K562 (cell line): ENCODE data around the gene CT47B1. TPM values are rescaled to one million over a fixed set of nuclear protein-coding genes. Genes with fewer than 3 reads are reported as not detected.

Experiments used
- ATAC-seq: fragments of 200-7000 bp; cut with Tn5 transposase; 3 replicates; pipeline ENCODE4 v1.9.1; 2020; ENCODE audit warnings: moderate library complexity
- BruUV-seq: library from RNA; stranded (reverse); fragments of 400-500 nt; replicated peaks from 2 replicates; lab custom pipeline; 2021; lab: Mats Ljungman, UMichigan
- CTCF ChIA-PET: fragments of 300-600 bp; formaldehyde crosslinking; extraction: SDS; loops from one replicate; lab custom pipeline; 2021; ENCODE audit warnings: low intra/inter-chr PET ratio; lab: Yijun Ruan, JAX
- POLR2A ChIA-PET: fragments of 300-600, 350-650 bp; sonication (Branson Sonifier 250); formaldehyde crosslinking; extraction: SDS; loops from one replicate; lab custom pipeline; 2021; ENCODE audit warnings: antibody characterized with exemption, inconsistent platforms; lab: Yijun Ruan, JAX
- DNase-seq, 4 experiments: peaks; one replicate each; pipeline versions ENCODE4 v3.0.0 to v3.0.0-alpha.2; 2011 to 2018; ENCODE audit warnings: low spot score in 3 of 4, mixed read lengths in 3 of 4; ENCODE audit errors: extremely low read depth in 1 of 4
- FAIRE-seq: peaks from 2 replicates; lab custom pipeline; 2011; peaks lifted over from hg19 to GRCh38; lab: Jason Lieb, UNC
- H2AFZ ChIP-seq: 2 replicates; pipeline ENCODE4 v1.6.0; 2011; ENCODE audit warnings: low read depth, low read length, control low read depth, inconsistent platforms
- H3K27ac ChIP-seq: fragments of 200-600 bp; 3 replicates; pipeline ENCODE4 v1.8.0; 2011; ENCODE audit warnings: low read depth, mild to moderate bottlenecking, control low read depth, inconsistent platforms, low read length, moderate library complexity, mixed read lengths; ENCODE audit errors: extremely low read depth
- H3K27me3 ChIP-seq, 2 experiments: fragments of 300-600 bp in 1 of 2; 2 replicates in 1 of 2; 3 replicates in 1 of 2; pipeline versions ENCODE4 v1.6.0 to v1.8.0; 2011; ENCODE audit warnings: inconsistent platforms in 2 of 2, low read length in 2 of 2, mild to moderate bottlenecking in 1 of 2, mixed read lengths in 1 of 2, moderate library complexity in 1 of 2; ENCODE audit not compliant: control insufficient read depth in 2 of 2, insufficient read depth in 2 of 2
- H3K36me3 ChIP-seq: fragments of 300-600 bp; 3 replicates; pipeline ENCODE4 v1.8.0; 2011; ENCODE audit warnings: mild to moderate bottlenecking, low read length, inconsistent platforms; ENCODE audit not compliant: control insufficient read depth, insufficient read depth
- H3K4me1 ChIP-seq, 2 experiments: fragments of 200-600 bp in 1 of 2; replicated peaks in 1 of 2; 2 replicates in 1 of 2; 3 replicates in 1 of 2; pipeline versions ENCODE4 v1.5.1 to v1.8.0; 2011; ENCODE audit warnings: inconsistent platforms in 2 of 2, low read length in 2 of 2, mild to moderate bottlenecking in 1 of 2, mixed read lengths in 1 of 2, moderate library complexity in 1 of 2; ENCODE audit not compliant: control insufficient read depth in 2 of 2, insufficient read depth in 2 of 2
- H3K4me2 ChIP-seq: 2 replicates; pipeline ENCODE4 v1.6.1; 2011; ENCODE audit warnings: low read length, control low read depth, inconsistent platforms, mixed read lengths; ENCODE audit not compliant: insufficient read depth
- H3K4me3 ChIP-seq: fragments of 200-600 bp; sonication (generic), shearing (Covaris generic); 2 replicates; pipeline ENCODE4 v1.5.1; 2016; ENCODE audit warnings: control low read depth, inconsistent platforms
- H3K79me2 ChIP-seq: fragments of 200-600 bp; 3 replicates; pipeline ENCODE4 v1.8.0; 2011; ENCODE audit warnings: low read length, inconsistent platforms; ENCODE audit not compliant: control insufficient read depth, insufficient read depth
- H3K9ac ChIP-seq, 2 experiments: 2 replicates each; pipeline versions ENCODE4 v1.6.0 to v1.6.1; 2011; ENCODE audit warnings: low read depth in 2 of 2, low read length in 2 of 2, control low read depth in 1 of 2, inconsistent platforms in 1 of 2, mild to moderate bottlenecking in 1 of 2, mixed read lengths in 1 of 2; ENCODE audit not compliant: insufficient read depth in 1 of 2
- H3K9me1 ChIP-seq: one replicate; pipeline ENCODE4 v1.6.0; 2011; ENCODE audit warnings: inconsistent platforms, mild to moderate bottlenecking, low read length, moderate library complexity; ENCODE audit not compliant: control insufficient read depth, insufficient read depth
- H3K9me3 ChIP-seq: replicated peaks from 2 replicates; pipeline ENCODE4 v1.5.1; 2011; ENCODE audit warnings: low read depth, low read length, inconsistent platforms; ENCODE audit not compliant: control insufficient read depth, insufficient read depth
- H4K20me1 ChIP-seq: replicated peaks from 2 replicates; pipeline ENCODE4 v1.6.1; 2011; ENCODE audit warnings: low read length, inconsistent platforms, mixed read lengths; ENCODE audit not compliant: control insufficient read depth, insufficient read depth
- ATF1 ChIP-seq, 2 experiments: fragments of 450-650 bp in 1 of 2; IDR thresholded peaks; 2 replicates each; pipeline ENCODE4 v1.6.1; 2016; ENCODE audit warnings: missing compliant biosample characterization in 1 of 2, missing genetic modification characterization in 1 of 2
- CBFB ChIP-seq: sonication (generic); formaldehyde crosslinking; IDR thresholded peaks from 2 replicates; pipeline ENCODE4 v1.4.0; 2020; ENCODE audit warnings: mild to moderate bottlenecking, missing genetic modification reagents
- CBX5 ChIP-seq: IDR thresholded peaks from 2 replicates; pipeline ENCODE4 v1.6.1; 2014; ENCODE audit warnings: low read depth, borderline replicate concordance
- CGGBP1 ChIP-seq: fragments of 250-450 bp; sonication (Bioruptor Pico); IDR thresholded peaks from 2 replicates; pipeline ENCODE4 v1.9.0; 2021; ENCODE audit warnings: mild to moderate bottlenecking
- EWSR1 ChIP-seq: fragments of 450-650 bp; IDR thresholded peaks from 2 replicates; pipeline ENCODE4 v1.6.1; 2018; ENCODE audit warnings: borderline replicate concordance, mild to moderate bottlenecking, low read depth, moderate library complexity; ENCODE audit not compliant: partially characterized antibody
- FOXP4 ChIP-seq: sonication (generic); formaldehyde crosslinking; IDR thresholded peaks from 2 replicates; pipeline ENCODE4 v1.8.0; 2022; ENCODE audit warnings: mild to moderate bottlenecking, missing genetic modification reagents, borderline replicate concordance
- HDAC6 ChIP-seq: IDR thresholded peaks from 2 replicates; pipeline ENCODE4 v1.6.1; 2012; ENCODE audit warnings: low read depth, mild to moderate bottlenecking, control low read depth, inconsistent platforms, low read length, moderate library complexity
- HNRNPK ChIP-seq: fragments of 200-400 bp; formaldehyde crosslinking; IDR thresholded peaks from one replicate; pipeline ENCODE4 v1.6.1; 2018; ENCODE audit warnings: mild to moderate bottlenecking, low read depth, low read length; ENCODE audit not compliant: poor library complexity, severe bottlenecking
- KLF13 ChIP-seq: fragments of 450-650 bp; IDR thresholded peaks from 2 replicates; pipeline ENCODE4 v1.6.1; 2016; ENCODE audit warnings: missing genetic modification characterization, low read depth, mild to moderate bottlenecking, missing compliant biosample characterization, moderate library complexity, borderline replicate concordance
- NUFIP1 ChIP-seq: fragments of 450-650 bp; IDR thresholded peaks from 2 replicates; pipeline ENCODE4 v1.6.1; 2018; ENCODE audit not compliant: partially characterized antibody
- SNIP1 ChIP-seq: fragments of 450-650 bp; IDR thresholded peaks from 2 replicates; pipeline ENCODE4 v1.7.1; 2017; ENCODE audit warnings: low read depth, mild to moderate bottlenecking
- SUPT5H ChIP-seq: fragments of 450-650 bp; IDR thresholded peaks from 2 replicates; pipeline ENCODE4 v1.6.1; 2016
- TFE3 ChIP-seq: fragments of 450-650 bp; formaldehyde crosslinking; IDR thresholded peaks from 2 replicates; pipeline ENCODE4 v1.4.0; 2020; ENCODE audit warnings: mild to moderate bottlenecking, mixed read lengths
- VEZF1 ChIP-seq: fragments of 200-800 bp; sonication (Bioruptor generic); IDR thresholded peaks from 2 replicates; pipeline ENCODE4 v1.6.1; 2017; ENCODE audit warnings: missing genetic modification characterization, missing compliant biosample characterization
- YY1 ChIP-seq, 3 experiments: IDR thresholded peaks; 2 replicates each; pipeline ENCODE4 v1.6.1; 2011; ENCODE audit warnings: low read length in 2 of 3, mild to moderate bottlenecking in 2 of 3, moderate library complexity in 2 of 3, borderline replicate concordance in 1 of 3, control low read depth in 1 of 3, low read depth in 1 of 3; ENCODE audit not compliant: insufficient read depth in 3 of 3, insufficient replicate concordance in 2 of 3, control insufficient read depth in 1 of 3, insufficient read length in 1 of 3; ENCODE audit errors: extremely low read depth in 1 of 3
- ZNF134 ChIP-seq: fragments of 250-450 bp; sonication (Bioruptor Pico); conservative IDR thresholded peaks from 2 replicates; pipeline ENCODE4 v1.4.0; 2020
- ZNF217 ChIP-seq: sonication (generic); formaldehyde crosslinking; IDR thresholded peaks from 2 replicates; pipeline ENCODE4 v1.8.0; 2022; ENCODE audit warnings: mild to moderate bottlenecking, missing genetic modification reagents
- ZNF232 ChIP-seq: sonication (generic); formaldehyde crosslinking; IDR thresholded peaks from 2 replicates; pipeline ENCODE4 v1.8.0; 2022; ENCODE audit warnings: mild to moderate bottlenecking, missing genetic modification reagents
- WGBS: fragments of 100-300 bp; shearing (Covaris generic); methylation state at CpG from one replicate; pipeline ENCODE4 v1.1.6; 2016; ENCODE audit warnings: low coverage, mixed read lengths; ENCODE audit not compliant: insufficient coverage; ENCODE audit errors: missing lambda C conversion rate; 5-methylcytosine and 5-hydroxymethylcytosine counted together
- in situ Hi-C: fragments of 300-500 bp; cut with MboI; formaldehyde crosslinking; loops from 4 replicates; pipeline ENCODE4 v1.15.0; 2018; ENCODE audit warnings: inconsistent platforms, mixed read lengths
- intact Hi-C: fragments of 100-400 bp; cut with micrococcal nuclease; formaldehyde crosslinking; loops from 2 replicates; pipeline ENCODE4 v1.14.2; 2022
- polyA plus RNA-seq, 8 experiments: library from polyadenylated mRNA; depleted of rRNA in 4 of 8; stranded (reverse) in 5 of 8; unstranded in 3 of 8; fragments of >200 nt; fragmentation: Nextera tagmentation in 2 of 8; fragmentation: Illumina TruSeq in 1 of 8; extraction: Ambion mirVana in 2 of 8; extraction: Trizol in 1 of 8; gene quantifications; 2 replicates each; pipeline versions ENCODE4 v1.2.1 to v1.2.3, GENCODE V29; 2011 to 2014; ENCODE audit warnings: inconsistent platforms in 1 of 8, missing spikeins in 1 of 8
- total RNA-seq, 7 experiments: library from RNA; depleted of rRNA in 6 of 7; stranded (reverse); fragments of >200 nt in 6 of 7; fragmentation: Illumina TruSeq in 2 of 7; extraction: Trizol in 2 of 7; gene quantifications; 2 replicates each; pipeline versions ENCODE4 v1.2.1 to v1.2.3, GENCODE V29; 2011 to 2021; ENCODE audit warnings: low replicate concordance in 1 of 7

Gene CT47B1
- total and polyA plus RNA-seq, 9 of the 15 experiments (the other 6 are each of a cell fraction or from before 2014, with no cell fraction given) = 0.25 to 1.0 (median 0.62) TPM; not detected in 6

GRCh38 chrX:120825146-120825545 is 50.5 kb downstream of the CT47B1 start:
- H3K9me1 ChIP-seq = no peaks in the 10 kb centered on the region
- no peaks in the 10 kb centered on the region for H3K9me3 ChIP-seq
- POLR2A ChIA-PET = no interaction called here
- no peak overlapping the region for H3K27ac ChIP-seq
- no TSS peak for BruUV-seq
- H3K79me2 ChIP-seq = no peaks in the 10 kb centered on the region
- FAIRE-seq = no peak
- H3K4me3 ChIP-seq = no peak overlapping the region
- no peak overlapping the region for H2AFZ ChIP-seq
- no peaks in the 10 kb centered on the region for H4K20me1 ChIP-seq
- in situ Hi-C loops (no loop called here), intact Hi-C loops (no loop called here)
- H3K36me3 ChIP-seq = no peaks in the 10 kb centered on the region
- no peaks in the 10 kb centered on the region for H3K4me1 ChIP-seq
- no peak overlapping the region for H3K9ac ChIP-seq
- ATAC-seq = no peak
- no peak for DNase-seq
- CTCF ChIA-PET = no interaction called here
- WGBS = 0% methylated on average over 2 of the region's 2 CpGs
- no peak overlapping the region for H3K4me2 ChIP-seq
- H3K27me3 ChIP-seq = no peaks in the 10 kb centered on the region
- TF ChIP-seq CBX5 (no peak), NUFIP1 (no peak), ZNF232 (CRISPR knock-in tag) (no peak), FOXP4 (CRISPR knock-in tag) (no peak), EWSR1 (no peak), SUPT5H (no peak), ZNF134 (CRISPR knock-in tag) (no peak), ATF1 (CRISPR knock-in tag; IDR thresholded peaks at IDR 0.05) (no peak), ATF1 (tag; IDR thresholded peaks at IDR 0.05) (no peak), VEZF1 (CRISPR knock-in tag) (no peak), HDAC6 (no peak), SNIP1 (no peak), TFE3 (CRISPR knock-in tag) (no peak), CBFB (CRISPR knock-in tag) (no peak), YY1 (IDR thresholded peaks at IDR 0.05; ENCODE audit: borderline replicate concordance in 1 of 3, control insufficient read depth in 1 of 3, extremely low read depth in 1 of 3, insufficient read depth in 3 of 3, insufficient read length in 1 of 3, insufficient replicate concordance in 2 of 3, low read depth in 1 of 3, low read length in 2 of 3) (no peak), HNRNPK (no peak), ZNF217 (CRISPR knock-in tag) (no peak), KLF13 (tag) (no peak), CGGBP1 (CRISPR knock-in tag) (no peak)
